ENCODE results near the gene MRPL24.
"Not testable (repeated sequence)": the region's sequence is repeated elsewhere in the genome, so short reads cannot be mapped to it uniquely, and the experiment has no call there.

Gene MRPL24

GRCh38 chr1:156757572-156758253, 16.8 kb upstream of the MRPL24 start:
- not testable (repeated sequence) for FAIRE-seq

- FAIRE-seq = no peak
Measured at GRCh38 chr1:156756355-156756754, 15.5 kb upstream of the MRPL24 start.

GRCh38 chr1:156755527-156755950, 14.7 kb upstream of the MRPL24 start:
- no peak for FAIRE-seq

GRCh38 chr1:156754219-156754618, 13.3 kb upstream of the MRPL24 start:
- no peak for FAIRE-seq

GRCh38 chr1:156752843-156753482, 12.1 kb upstream of the MRPL24 start:
- no peak for FAIRE-seq

- FAIRE-seq = no peak
Measured at GRCh38 chr1:156751757-156752481, 11.0 kb upstream of the MRPL24 start.

- no peak for FAIRE-seq
Measured at GRCh38 chr1:156751451-156751756, 10.5 kb upstream of the MRPL24 start, which contains the start of gene HDGF. TSS of gene HDGF (minus strand) at chr1:156751675. CDS start at chr1:156751429, 246 bp downstream.

- FAIRE-seq = no peak
Measured at GRCh38 chr1:156750711-156751450, 10.0 kb upstream of the MRPL24 start.

GRCh38 chr1:156750191-156750672, 9.3 kb upstream of the MRPL24 start:
- FAIRE-seq = no peak

- no peak for FAIRE-seq
Measured at GRCh38 chr1:156749419-156750118, 8.7 kb upstream of the MRPL24 start.

GRCh38 chr1:156748670-156749418, 8.0 kb upstream of the MRPL24 start:
- FAIRE-seq = no peak

GRCh38 chr1:156747742-156748669, 7.1 kb upstream of the MRPL24 start:
- no peak for FAIRE-seq

- no peak for FAIRE-seq
Measured at GRCh38 chr1:156746728-156747631, 6.1 kb upstream of the MRPL24 start.

GRCh38 chr1:156746406-156746727, 5.5 kb upstream of the MRPL24 start:
- no peak for FAIRE-seq

GRCh38 chr1:156745881-156746280, 5.0 kb upstream of the MRPL24 start:
- FAIRE-seq = no peak

- no peak for FAIRE-seq
Measured at GRCh38 chr1:156744786-156745419, 4.0 kb upstream of the MRPL24 start.

GRCh38 chr1:156744344-156744743, 3.5 kb upstream of the MRPL24 start:
- no peak for FAIRE-seq

GRCh38 chr1:156743367-156744302, 2.7 kb upstream of the MRPL24 start:
- FAIRE-seq = no peak

Data from A204.1 (cell line).